ENCODE data around the gene SHLD1. TPM values are rescaled to one million over a fixed set of nuclear protein-coding genes. Genes with fewer than 3 reads are reported as not detected.
"Not testable (repeated sequence)": the region's sequence is repeated elsewhere in the genome, so short reads cannot be mapped to it uniquely, and the experiment has no call there.

The SHLD1 gene
- total and polyA plus RNA-seq, 2 experiments from 2014 or later = 8.3 to 9.1 TPM

DNA sequence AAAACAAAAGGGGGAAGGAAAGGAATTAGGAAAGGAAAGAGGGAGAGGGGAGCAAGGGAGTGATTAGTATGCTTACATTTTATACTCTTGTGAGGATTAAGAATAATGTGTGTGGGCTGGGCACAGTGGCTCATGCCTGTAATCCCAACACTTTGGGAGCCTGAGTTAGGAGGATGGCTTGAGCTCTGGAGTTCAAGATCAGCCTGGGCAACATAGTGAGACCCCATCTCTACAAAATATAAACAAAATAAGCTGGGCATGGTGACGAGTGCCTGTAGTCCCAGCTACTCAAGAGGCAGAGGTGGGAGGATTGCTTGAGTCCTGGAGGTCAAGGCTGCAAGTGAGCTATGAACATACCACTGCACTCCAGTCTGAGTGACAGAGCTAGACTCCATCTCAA, 47.0 kb downstream of the SHLD1 start:
- H3K27me3 ChIP-seq = no peaks in the 10 kb centered on the region
- no peaks in the 10 kb centered on the region for H3K79me2 ChIP-seq
- H4K20me1 ChIP-seq (ENCODE audit: insufficient read depth, poor library complexity, severe bottlenecking) = no peaks in the 10 kb centered on the region
- no peak overlapping the region for H3K4me3 ChIP-seq
- no peak overlapping the region for H3K27ac ChIP-seq
- H3K9me3 ChIP-seq (ENCODE audit: low read depth) = no peaks in the 10 kb centered on the region
- H3K4me1 ChIP-seq (ENCODE audit: insufficient read depth) = peaks cover 5% of the 10 kb centered on the region
- no peaks in the 10 kb centered on the region for H3K36me3 ChIP-seq (replicated peaks; ENCODE audit: insufficient read depth, low read depth)
- WGBS (ENCODE audit: low lambda C conversion rate, missing lambda C conversion rate) = 86% methylated on average over 1 of the region's 1 CpG
- no peak for DNase-seq (ENCODE audit: low spot score)
- H3K4me2 ChIP-seq = peak overlapping the region; percentile 37
- no peaks in the 10 kb centered on the region for H3K9me2 ChIP-seq (replicated peaks; ENCODE audit: insufficient read depth)
- no peak overlapping the region for H2AFZ ChIP-seq
- TF ChIP-seq EZH2 (IDR thresholded peaks at IDR 0.05; ENCODE audit: borderline replicate concordance) (no peak), EZH2phosphoT487 (IDR thresholded peaks at IDR 0.05; ENCODE audit: low read depth, severe bottlenecking, unreplicated experiment) (no peak)
- TF ChIP-seq, protein P1, sequence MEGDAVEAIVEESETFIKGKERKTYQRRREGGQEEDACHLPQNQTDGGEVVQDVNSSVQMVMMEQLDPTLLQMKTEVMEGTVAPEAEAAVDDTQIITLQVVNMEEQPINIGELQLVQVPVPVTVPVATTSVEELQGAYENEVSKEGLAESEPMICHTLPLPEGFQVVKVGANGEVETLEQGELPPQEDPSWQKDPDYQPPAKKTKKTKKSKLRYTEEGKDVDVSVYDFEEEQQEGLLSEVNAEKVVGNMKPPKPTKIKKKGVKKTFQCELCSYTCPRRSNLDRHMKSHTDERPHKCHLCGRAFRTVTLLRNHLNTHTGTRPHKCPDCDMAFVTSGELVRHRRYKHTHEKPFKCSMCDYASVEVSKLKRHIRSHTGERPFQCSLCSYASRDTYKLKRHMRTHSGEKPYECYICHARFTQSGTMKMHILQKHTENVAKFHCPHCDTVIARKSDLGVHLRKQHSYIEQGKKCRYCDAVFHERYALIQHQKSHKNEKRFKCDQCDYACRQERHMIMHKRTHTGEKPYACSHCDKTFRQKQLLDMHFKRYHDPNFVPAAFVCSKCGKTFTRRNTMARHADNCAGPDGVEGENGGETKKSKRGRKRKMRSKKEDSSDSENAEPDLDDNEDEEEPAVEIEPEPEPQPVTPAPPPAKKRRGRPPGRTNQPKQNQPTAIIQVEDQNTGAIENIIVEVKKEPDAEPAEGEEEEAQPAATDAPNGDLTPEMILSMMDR (IDR thresholded peaks at IDR 0.05; ENCODE audit: poor library complexity) = no peak

DNA sequence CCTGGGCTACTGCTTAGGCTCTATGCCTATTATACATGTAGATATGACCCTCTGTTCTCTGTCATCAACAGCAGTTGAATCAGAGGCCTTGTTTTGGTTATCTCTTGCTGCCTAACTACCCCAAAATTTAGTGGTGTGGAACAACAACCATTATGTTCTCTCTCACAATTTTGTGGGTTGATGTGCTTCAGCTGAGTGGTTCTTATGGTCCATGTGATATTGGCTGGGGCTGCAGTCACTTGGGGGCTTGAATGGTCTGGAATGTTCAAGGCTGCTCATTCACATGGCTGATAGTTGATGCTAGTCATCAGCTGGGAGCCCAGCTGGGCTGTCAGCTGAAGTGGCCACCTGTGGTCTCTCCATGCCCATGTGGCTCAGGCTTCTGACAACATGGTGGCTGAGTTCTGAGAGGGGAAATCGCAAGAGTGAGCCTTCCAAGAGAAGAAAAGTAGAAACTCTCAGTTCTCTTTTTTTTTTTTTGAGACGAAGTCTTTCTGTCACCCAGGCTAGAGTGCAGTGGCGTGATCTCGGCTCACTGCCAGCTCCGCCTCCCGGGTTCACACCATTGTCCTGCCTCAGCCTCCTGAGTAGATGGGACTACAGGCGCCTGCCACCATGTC, 47.8 kb downstream of the SHLD1 start:
- no peak overlapping the region for H3K27ac ChIP-seq
- no peak for TF ChIP-seq EZH2phosphoT487 (IDR thresholded peaks at IDR 0.05; ENCODE audit: low read depth, severe bottlenecking, unreplicated experiment)
- TF ChIP-seq, protein P1 (IDR thresholded peaks at IDR 0.05; ENCODE audit: poor library complexity) = no peak
- no peak for TF ChIP-seq EZH2 (IDR thresholded peaks at IDR 0.05; ENCODE audit: borderline replicate concordance)

DNA sequence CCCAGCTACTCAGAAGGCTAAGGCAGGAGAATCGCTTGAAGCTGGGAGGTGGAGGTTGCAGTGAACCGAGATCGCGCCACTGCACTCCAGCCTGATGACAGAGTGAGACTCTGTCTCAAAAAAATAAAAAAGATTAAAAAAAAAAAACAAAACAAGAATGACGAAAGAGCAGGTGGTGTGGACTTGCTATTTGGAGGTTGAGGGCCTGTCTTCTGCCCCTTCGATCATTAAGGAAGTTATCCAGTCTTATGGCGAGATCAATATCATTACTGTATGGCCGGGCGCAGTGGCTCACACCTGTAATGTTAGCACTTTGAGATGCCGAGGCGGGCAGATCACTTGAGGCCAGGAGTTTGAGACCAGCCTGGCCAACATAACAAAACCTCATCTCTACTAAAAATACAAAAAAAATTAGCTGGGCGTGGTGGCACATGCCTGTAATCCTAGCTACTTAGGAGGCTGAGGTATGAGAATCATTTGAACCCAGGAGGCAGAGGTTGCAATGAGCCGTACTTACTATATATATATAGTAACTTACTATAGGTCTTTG, 53.6 kb downstream of the SHLD1 start:
- H3K4me2 ChIP-seq = not testable (repeated sequence)
- WGBS (ENCODE audit: low lambda C conversion rate, missing lambda C conversion rate) = 96% methylated on average over 13 of the region's 13 CpGs
- peaks cover 14% of the 10 kb centered on the region for H3K4me1 ChIP-seq (ENCODE audit: insufficient read depth)

More for the DNA sequence above, 47.8 kb downstream of the SHLD1 start:
- DNase-seq (ENCODE audit: low spot score) = no peak
- H3K9me3 ChIP-seq (ENCODE audit: low read depth) = no peaks in the 10 kb centered on the region
- H2AFZ ChIP-seq = no peak overlapping the region
- H3K4me2 ChIP-seq = no peak overlapping the region
- no peaks in the 10 kb centered on the region for H3K27me3 ChIP-seq
- H3K4me1 ChIP-seq (ENCODE audit: insufficient read depth) = peaks cover 5% of the 10 kb centered on the region
- no peaks in the 10 kb centered on the region for H3K9me2 ChIP-seq (replicated peaks; ENCODE audit: insufficient read depth)
- H3K4me3 ChIP-seq = no peak overlapping the region
- no peaks in the 10 kb centered on the region for H3K79me2 ChIP-seq
- H4K20me1 ChIP-seq (ENCODE audit: insufficient read depth, poor library complexity, severe bottlenecking) = no peaks in the 10 kb centered on the region
- WGBS (ENCODE audit: low lambda C conversion rate, missing lambda C conversion rate) = 82% methylated on average over 7 of the region's 7 CpGs
- no peaks in the 10 kb centered on the region for H3K36me3 ChIP-seq (replicated peaks; ENCODE audit: insufficient read depth, low read depth)

DNA sequence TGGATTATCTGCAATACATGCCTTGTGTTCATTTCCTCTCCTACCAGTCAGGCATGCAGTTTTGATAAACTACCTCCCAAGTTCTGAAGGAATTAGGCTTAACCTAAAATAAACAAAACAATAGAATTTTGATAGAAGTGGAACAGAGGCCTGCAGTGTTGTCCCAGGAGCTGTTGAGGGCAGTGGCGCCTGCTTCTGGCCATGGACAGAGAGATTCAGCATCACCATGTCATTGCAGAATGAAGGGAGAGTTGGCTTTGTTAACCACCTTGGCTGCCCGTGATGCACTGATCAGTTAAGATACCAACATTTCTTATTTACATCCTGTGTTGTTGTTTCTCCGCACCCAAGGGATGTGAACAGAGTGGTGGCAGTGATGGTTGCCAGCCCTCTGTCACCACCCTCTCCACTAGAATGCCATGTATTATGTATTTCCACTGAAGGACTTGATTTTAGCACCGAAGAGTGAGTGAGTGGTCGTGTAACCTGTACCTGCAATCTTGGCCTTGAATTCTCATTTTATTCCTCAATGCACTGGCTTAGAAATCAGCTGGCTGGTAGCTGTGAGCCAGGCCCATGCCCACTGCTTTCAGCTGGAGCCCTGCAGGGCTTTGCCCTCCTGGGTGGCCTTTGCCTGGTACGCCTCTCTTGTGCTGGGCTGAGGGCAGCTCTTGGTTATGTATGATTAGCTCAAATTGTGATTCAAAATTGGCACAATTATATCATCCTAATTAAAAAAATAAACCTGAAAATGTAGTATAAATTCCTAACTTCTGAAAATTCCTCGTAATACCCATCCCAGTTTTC, 56.5 kb downstream of the SHLD1 start:
- Histone ChIP-seq H2AFZ (no peak overlapping the region), H3K36me3 (replicated peaks; ENCODE audit: insufficient read depth, low read depth) (no peaks in the 10 kb centered on the region), H3K79me2 (no peaks in the 10 kb centered on the region), H3K4me2 (no peak overlapping the region), H3K27ac (no peak overlapping the region), H3K9me3 (ENCODE audit: low read depth) (no peaks in the 10 kb centered on the region), H4K20me1 (ENCODE audit: insufficient read depth, poor library complexity, severe bottlenecking) (no peaks in the 10 kb centered on the region), H3K4me1 (ENCODE audit: insufficient read depth) (peaks cover 14% of the 10 kb centered on the region), H3K9me2 (replicated peaks; ENCODE audit: insufficient read depth) (no peaks in the 10 kb centered on the region), H3K4me3 (no peak overlapping the region), H3K27me3 (no peaks in the 10 kb centered on the region)
- TF ChIP-seq, protein P1 (IDR thresholded peaks at IDR 0.05; ENCODE audit: poor library complexity) = no peak
- TF ChIP-seq EZH2 (IDR thresholded peaks at IDR 0.05; ENCODE audit: borderline replicate concordance) (no peak), EZH2phosphoT487 (IDR thresholded peaks at IDR 0.05; ENCODE audit: low read depth, severe bottlenecking, unreplicated experiment) (no peak)
- 88% methylated on average over 7 of the region's 7 CpGs for WGBS (ENCODE audit: low lambda C conversion rate, missing lambda C conversion rate)
- no peak for DNase-seq (ENCODE audit: low spot score)

More for the DNA sequence above, 53.6 kb downstream of the SHLD1 start:
- not testable (repeated sequence) for H3K36me3 ChIP-seq (replicated peaks; ENCODE audit: insufficient read depth, low read depth); DNase-seq (ENCODE audit: low spot score); H3K4me3 ChIP-seq; H3K27me3 ChIP-seq; H3K27ac ChIP-seq; H4K20me1 ChIP-seq (ENCODE audit: insufficient read depth, poor library complexity, severe bottlenecking); H3K9me3 ChIP-seq (ENCODE audit: low read depth); H3K9me2 ChIP-seq (replicated peaks; ENCODE audit: insufficient read depth); H2AFZ ChIP-seq; H3K79me2 ChIP-seq
